ENCODE measurements around the gene JAKMIP3. TPM values are rescaled to one million over a fixed set of nuclear protein-coding genes. Genes with fewer than 3 reads are reported as not detected.

JAKMIP3 gene
- total RNA-seq, 1 donor from 2014 or later, result not detected

DNA sequence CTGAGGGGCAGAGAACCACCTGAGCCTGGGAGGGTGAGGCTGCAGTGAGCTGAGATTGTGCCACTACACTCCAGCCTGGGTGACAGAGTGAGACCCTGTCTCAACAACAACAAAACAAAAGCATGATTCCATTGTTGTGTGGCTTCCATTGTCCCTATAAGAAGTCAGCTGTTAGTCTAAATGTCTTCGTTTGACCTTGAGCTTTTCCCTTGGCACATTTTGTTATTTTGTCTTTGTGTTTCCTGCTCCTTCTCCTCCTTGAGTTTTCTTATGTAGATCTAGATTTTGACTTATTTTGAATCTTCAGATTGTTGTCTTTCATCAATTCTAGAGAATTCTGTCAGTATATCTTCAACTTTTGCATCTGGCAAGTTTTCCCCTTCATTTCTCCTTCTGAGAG, 13.6 kb upstream of the JAKMIP3 start:
- H3K4me1 ChIP-seq, result no peaks in the 10 kb centered on the region
- H3K9me3 ChIP-seq, result peaks cover 7 to 22% of the 10 kb centered on the region in 2 donors
- DNase-seq (ENCODE audit: low spot score in 2 of 2), result no peak
- H3K27me3 ChIP-seq, result no peaks in the 10 kb centered on the region
- H3K4me3 ChIP-seq, result no peak overlapping the region
- TF ChIP-seq, protein P1, sequence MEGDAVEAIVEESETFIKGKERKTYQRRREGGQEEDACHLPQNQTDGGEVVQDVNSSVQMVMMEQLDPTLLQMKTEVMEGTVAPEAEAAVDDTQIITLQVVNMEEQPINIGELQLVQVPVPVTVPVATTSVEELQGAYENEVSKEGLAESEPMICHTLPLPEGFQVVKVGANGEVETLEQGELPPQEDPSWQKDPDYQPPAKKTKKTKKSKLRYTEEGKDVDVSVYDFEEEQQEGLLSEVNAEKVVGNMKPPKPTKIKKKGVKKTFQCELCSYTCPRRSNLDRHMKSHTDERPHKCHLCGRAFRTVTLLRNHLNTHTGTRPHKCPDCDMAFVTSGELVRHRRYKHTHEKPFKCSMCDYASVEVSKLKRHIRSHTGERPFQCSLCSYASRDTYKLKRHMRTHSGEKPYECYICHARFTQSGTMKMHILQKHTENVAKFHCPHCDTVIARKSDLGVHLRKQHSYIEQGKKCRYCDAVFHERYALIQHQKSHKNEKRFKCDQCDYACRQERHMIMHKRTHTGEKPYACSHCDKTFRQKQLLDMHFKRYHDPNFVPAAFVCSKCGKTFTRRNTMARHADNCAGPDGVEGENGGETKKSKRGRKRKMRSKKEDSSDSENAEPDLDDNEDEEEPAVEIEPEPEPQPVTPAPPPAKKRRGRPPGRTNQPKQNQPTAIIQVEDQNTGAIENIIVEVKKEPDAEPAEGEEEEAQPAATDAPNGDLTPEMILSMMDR (IDR thresholded peaks at IDR 0.05), result no peak
- H3K36me3 ChIP-seq, result no peaks in the 10 kb centered on the region
- H3K27ac ChIP-seq, result no peak overlapping the region
- intact Hi-C loops (cut with DNase I), result no loop called here

DNA sequence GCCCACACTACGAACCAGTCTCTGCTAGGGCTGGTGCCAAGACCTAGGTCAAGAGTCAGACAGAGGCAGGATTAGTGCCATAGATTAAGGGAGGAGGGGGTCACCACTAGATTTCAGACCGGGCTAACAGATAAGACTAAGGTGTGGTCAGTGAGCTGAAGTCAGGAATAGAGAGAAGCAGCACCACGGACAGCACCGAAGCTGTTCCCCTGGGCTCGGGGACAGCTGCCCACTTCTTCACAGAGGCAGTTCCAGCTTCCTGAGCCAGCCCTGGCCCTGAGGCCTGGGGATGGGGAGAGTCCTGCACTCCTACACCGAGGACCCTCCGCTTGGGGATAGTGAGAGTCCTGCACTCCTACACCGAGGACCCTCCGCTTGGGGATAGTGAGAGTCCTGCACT, 11.2 kb upstream of the JAKMIP3 start:
- Histone ChIP-seq H3K4me3 (no peak overlapping the region), H3K4me1 (no peaks in the 10 kb centered on the region), H3K27ac (no peak overlapping the region), H3K27me3 (no peaks in the 10 kb centered on the region), H3K36me3 (no peaks in the 10 kb centered on the region), H3K9me3 (peaks cover 7 to 22% of the 10 kb centered on the region in 2 donors)
- TF ChIP-seq, protein P1 (IDR thresholded peaks at IDR 0.05), result no peak
- DNase-seq (ENCODE audit: low spot score in 2 of 2), result no peak
- intact Hi-C loops (cut with DNase I), result no loop called here

DNA sequence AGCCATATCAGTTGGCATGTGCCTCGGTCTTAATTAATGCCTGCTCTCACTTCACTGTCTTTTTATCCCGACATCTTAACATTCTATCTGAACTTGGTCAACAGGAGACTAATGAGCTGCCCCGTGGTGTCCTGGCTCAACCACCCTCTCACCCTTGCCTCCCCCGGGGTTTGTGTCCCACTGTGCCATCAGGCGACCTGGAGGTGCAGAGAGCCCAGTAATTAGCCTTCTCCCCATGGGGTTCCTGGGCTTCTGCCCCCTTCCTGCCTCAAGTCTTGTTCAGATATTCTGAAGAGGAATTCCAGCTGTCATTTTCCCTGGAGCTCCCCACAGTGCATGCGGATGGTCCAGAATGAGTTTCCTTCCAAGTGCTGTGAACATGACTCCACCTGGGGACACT, 10.1 kb upstream of the JAKMIP3 start:
- no peak for DNase-seq (ENCODE audit: low spot score in 2 of 2)
- Histone ChIP-seq H3K27me3 (no peaks in the 10 kb centered on the region), H3K9me3 (peaks cover 7 to 22% of the 10 kb centered on the region in 2 donors), H3K4me1 (no peaks in the 10 kb centered on the region), H3K4me3 (no peak overlapping the region), H3K36me3 (no peaks in the 10 kb centered on the region), H3K27ac (no peak overlapping the region)
- intact Hi-C loops (cut with DNase I), result no loop called here
- TF ChIP-seq, protein P1 (IDR thresholded peaks at IDR 0.05), result no peak

DNA sequence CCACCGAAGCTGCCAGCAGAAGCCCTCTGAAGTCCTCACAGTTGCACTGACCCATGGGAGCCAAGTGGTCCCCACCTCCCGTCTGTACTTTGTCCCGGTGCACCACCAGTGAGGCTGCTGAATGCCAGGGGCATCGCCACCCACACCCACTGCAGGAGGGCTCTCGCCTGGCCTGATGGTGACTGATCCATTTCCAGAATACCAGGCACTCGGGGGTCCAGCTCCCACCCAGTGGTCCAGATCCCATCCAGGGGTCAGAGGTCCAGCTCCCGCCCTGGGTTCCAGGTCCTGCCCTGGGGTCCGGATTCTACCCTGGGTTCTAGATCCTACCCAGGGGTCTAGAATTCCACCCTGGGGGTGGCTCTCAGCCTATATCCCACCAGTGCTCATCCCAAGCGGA, 9.1 kb upstream of the JAKMIP3 start:
- DNase-seq (ENCODE audit: low spot score in 2 of 2), result no peak
- Histone ChIP-seq H3K27me3 (no peaks in the 10 kb centered on the region), H3K9me3 (peaks cover 5 to 17% of the 10 kb centered on the region in 2 donors), H3K27ac (no peak overlapping the region), H3K36me3 (no peaks in the 10 kb centered on the region), H3K4me3 (no peak overlapping the region), H3K4me1 (no peaks in the 10 kb centered on the region)
- intact Hi-C loops (cut with DNase I), result no loop called here
- TF ChIP-seq, protein P1 (IDR thresholded peaks at IDR 0.05), result no peak

DNA sequence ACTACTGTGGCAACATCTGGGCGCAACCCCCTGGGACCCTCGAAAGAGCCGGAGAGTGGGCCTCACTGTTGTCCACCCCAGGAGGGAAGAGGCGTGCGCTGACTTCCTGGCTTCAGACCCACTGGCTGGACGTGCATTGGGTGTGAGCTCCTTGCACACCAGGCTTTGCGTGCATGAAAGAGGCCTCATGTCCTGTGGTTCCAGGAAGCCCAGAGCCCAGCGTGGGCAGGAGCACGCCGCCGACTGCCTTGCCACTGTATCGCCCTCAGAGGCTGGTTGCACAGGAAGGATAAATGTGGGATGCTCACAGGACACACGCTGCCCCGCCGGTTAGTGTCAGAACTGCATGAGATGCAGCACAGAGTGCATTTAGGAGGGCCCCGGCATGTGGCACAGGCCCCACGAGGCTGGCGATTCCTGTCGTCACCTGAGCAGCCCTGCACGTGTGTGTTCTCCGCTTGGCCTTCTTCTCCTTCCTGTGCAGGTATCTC, 8.5 kb upstream of the JAKMIP3 start:
- intact Hi-C loops (cut with DNase I), result no loop called here
- Histone ChIP-seq H3K4me1 (no peaks in the 10 kb centered on the region), H3K27ac (no peak overlapping the region), H3K9me3 (peaks cover 0 to 11% of the 10 kb centered on the region in 2 donors), H3K27me3 (no peaks in the 10 kb centered on the region), H3K36me3 (no peaks in the 10 kb centered on the region), H3K4me3 (no peak overlapping the region)
- no peak for DNase-seq (ENCODE audit: low spot score in 2 of 2)
- TF ChIP-seq, protein P1 (IDR thresholded peaks at IDR 0.05), result no peak
